Fibroblast of lung (primary cell): ENCODE data around the gene IL11RA. TPM values are rescaled to one million over a fixed set of nuclear protein-coding genes. Genes with fewer than 3 reads are reported as not detected.

ENCODE experiments used
- DNase-seq, 2 donors: peaks; one replicate each; pipeline versions ENCODE4 v3.0.0 to v3.0.0-alpha.2; 2010; ENCODE audit warnings: low read depth in 2 of 2
- H2AFZ ChIP-seq: 2 replicates; pipeline ENCODE4 v1.5.1; 2012; ENCODE audit warnings: low read length, control low read depth, inconsistent platforms
- H3K27ac ChIP-seq: 2 replicates; pipeline ENCODE4 v1.5.1; 2011; ENCODE audit warnings: low read length, control low read depth; ENCODE audit not compliant: insufficient read depth
- H3K27me3 ChIP-seq: 2 replicates; pipeline ENCODE4 v1.5.1; 2011; ENCODE audit warnings: mild to moderate bottlenecking, low read length; ENCODE audit not compliant: control insufficient read depth, insufficient read depth
- H3K36me3 ChIP-seq: 2 replicates; pipeline ENCODE4 v1.5.1; 2011; ENCODE audit warnings: low read length; ENCODE audit not compliant: control insufficient read depth, insufficient read depth
- H3K4me1 ChIP-seq: 2 replicates; pipeline ENCODE4 v1.5.1; 2011; ENCODE audit warnings: low read length; ENCODE audit not compliant: control insufficient read depth, insufficient read depth; ENCODE audit errors: extremely low read depth
- H3K4me2 ChIP-seq: 2 replicates; pipeline ENCODE4 v1.5.1; 2011; ENCODE audit warnings: low read length, control low read depth; ENCODE audit not compliant: insufficient read depth; ENCODE audit errors: extremely low read depth
- H3K4me3 ChIP-seq, 4 experiments: fragments of 200-600 bp in 1 of 4; sonication (generic) in 1 of 4; replicated peaks in 1 of 4; 2 replicates each; pipeline ENCODE4 v1.5.1; 2011 to 2016; ENCODE audit warnings: low read length in 4 of 4, low read depth in 3 of 4, mild to moderate bottlenecking in 3 of 4, control low read depth in 2 of 4, inconsistent platforms in 1 of 4, mixed read lengths in 1 of 4; ENCODE audit not compliant: insufficient read depth in 1 of 4; ENCODE audit errors: control extremely low read depth in 1 of 4
- H3K79me2 ChIP-seq: 2 replicates; pipeline ENCODE4 v1.5.1; 2012; ENCODE audit warnings: mild to moderate bottlenecking, low read length, inconsistent platforms; ENCODE audit not compliant: control insufficient read depth, insufficient read depth
- H3K9ac ChIP-seq: 2 replicates; pipeline ENCODE4 v1.5.1; 2011; ENCODE audit warnings: mild to moderate bottlenecking, low read length, control low read depth; ENCODE audit not compliant: insufficient read depth
- H3K9me3 ChIP-seq: 2 replicates; pipeline ENCODE4 v1.5.1; 2012; ENCODE audit warnings: low read depth, low read length; ENCODE audit not compliant: control insufficient read depth, insufficient read depth
- H4K20me1 ChIP-seq: 2 replicates; pipeline ENCODE4 v1.5.1; 2011; ENCODE audit warnings: low read length; ENCODE audit not compliant: control insufficient read depth, insufficient read depth; ENCODE audit errors: extremely low read depth
- EZH2 ChIP-seq: IDR thresholded peaks from 2 replicates; pipeline ENCODE4 v1.5.1; 2012; ENCODE audit warnings: low read length, control low read depth, mild to moderate bottlenecking; ENCODE audit errors: missing control alignments
- polyA plus RNA-seq, 2 donors: library from polyadenylated mRNA; depleted of rRNA in 1 of 2; stranded (reverse) in 1 of 2; unstranded in 1 of 2; fragments of >200 nt; gene quantifications; 2 replicates each; pipeline ENCODE4 v1.2.1, GENCODE V29; 2011 to 2012; ENCODE audit warnings: missing spikeins in 1 of 2
- total RNA-seq: library from RNA; depleted of rRNA; stranded (reverse); fragments of >200 nt; gene quantifications from 2 replicates; pipeline ENCODE4 v1.2.1, GENCODE V29; 2014
- TF ChIP-seq, protein P1 (sequence below), 2 donors: IDR thresholded peaks in 1 of 2; conservative IDR thresholded peaks in 1 of 2; 1 replicate in 1 of 2; 2 replicates in 1 of 2; pipeline ENCODE4 v1.5.1; 2011 to 2012; ENCODE audit warnings: low read length in 2 of 2, control low read depth in 1 of 2, inconsistent platforms in 1 of 2, low read depth in 1 of 2, mild to moderate bottlenecking in 1 of 2

Gene IL11RA
- total and polyA plus RNA-seq, 2 donors (not counting 1 experiment from before 2014, with no cell fraction given), result 5.0 to 6.9 TPM

DNA sequence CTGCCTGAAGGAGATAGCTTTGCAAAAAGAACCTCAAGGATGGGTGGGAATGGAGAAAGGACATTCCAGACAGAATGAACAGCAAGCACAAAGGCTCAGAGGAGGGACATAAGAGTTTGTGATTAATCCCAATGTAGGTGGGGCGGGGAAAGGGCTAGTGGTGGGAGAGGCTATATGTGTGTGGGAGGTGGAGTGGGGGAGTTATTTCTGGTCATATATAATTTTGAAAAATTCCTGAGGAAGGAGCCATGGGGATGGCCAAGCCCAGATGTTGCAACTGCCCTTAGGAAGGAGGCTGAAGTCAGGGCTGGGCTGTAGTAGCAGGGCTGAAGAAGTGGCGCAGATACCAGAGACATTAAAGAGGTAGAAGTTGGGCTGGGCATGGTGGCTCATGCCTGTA lies 23.9 kb downstream of the IL11RA start:
- H4K20me1 ChIP-seq, result no peaks in the 10 kb centered on the region
- no peaks in the 10 kb centered on the region for H3K27me3 ChIP-seq
- no peak for DNase-seq
- no peaks in the 10 kb centered on the region for H3K79me2 ChIP-seq
- H3K9me3 ChIP-seq, result no peaks in the 10 kb centered on the region
- no peaks in the 10 kb centered on the region for H3K36me3 ChIP-seq
- no peak for TF ChIP-seq EZH2
- TF ChIP-seq, protein P1, sequence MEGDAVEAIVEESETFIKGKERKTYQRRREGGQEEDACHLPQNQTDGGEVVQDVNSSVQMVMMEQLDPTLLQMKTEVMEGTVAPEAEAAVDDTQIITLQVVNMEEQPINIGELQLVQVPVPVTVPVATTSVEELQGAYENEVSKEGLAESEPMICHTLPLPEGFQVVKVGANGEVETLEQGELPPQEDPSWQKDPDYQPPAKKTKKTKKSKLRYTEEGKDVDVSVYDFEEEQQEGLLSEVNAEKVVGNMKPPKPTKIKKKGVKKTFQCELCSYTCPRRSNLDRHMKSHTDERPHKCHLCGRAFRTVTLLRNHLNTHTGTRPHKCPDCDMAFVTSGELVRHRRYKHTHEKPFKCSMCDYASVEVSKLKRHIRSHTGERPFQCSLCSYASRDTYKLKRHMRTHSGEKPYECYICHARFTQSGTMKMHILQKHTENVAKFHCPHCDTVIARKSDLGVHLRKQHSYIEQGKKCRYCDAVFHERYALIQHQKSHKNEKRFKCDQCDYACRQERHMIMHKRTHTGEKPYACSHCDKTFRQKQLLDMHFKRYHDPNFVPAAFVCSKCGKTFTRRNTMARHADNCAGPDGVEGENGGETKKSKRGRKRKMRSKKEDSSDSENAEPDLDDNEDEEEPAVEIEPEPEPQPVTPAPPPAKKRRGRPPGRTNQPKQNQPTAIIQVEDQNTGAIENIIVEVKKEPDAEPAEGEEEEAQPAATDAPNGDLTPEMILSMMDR (conservative IDR thresholded peaks at IDR 0.05 in 1 of 2, IDR thresholded peaks at IDR 0.05 in 1 of 2; ENCODE audit: low read depth in 1 of 2, low read length in 2 of 2), result no peak
- no peak overlapping the region for H2AFZ ChIP-seq
- no peak overlapping the region for H3K27ac ChIP-seq
- no peak overlapping the region for H3K4me2 ChIP-seq
- H3K9ac ChIP-seq, result no peak overlapping the region
- no peak overlapping the region for H3K4me3 ChIP-seq
- no peaks in the 10 kb centered on the region for H3K4me1 ChIP-seq

DNA sequence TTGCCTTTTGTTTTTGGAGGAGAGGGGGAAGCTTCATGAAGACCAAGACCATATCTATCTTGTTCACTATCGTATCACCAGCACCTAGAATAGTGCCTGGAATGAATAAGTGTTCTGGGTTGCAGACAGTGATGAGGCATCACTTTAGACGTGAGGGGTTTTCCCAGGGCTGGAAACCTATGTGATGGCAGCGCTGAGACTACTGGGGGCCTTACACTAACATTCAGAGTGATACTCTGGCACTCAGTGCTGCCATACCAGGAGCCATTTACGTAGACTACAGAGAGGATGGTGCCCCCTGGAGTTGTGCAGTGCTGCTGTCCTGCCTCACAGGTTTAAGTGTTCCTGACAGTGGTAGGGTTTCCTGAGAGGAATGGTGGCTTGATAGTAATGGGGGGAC lies 32.2 kb downstream of the IL11RA start:
- Histone ChIP-seq H3K4me1 (no peaks in the 10 kb centered on the region), H3K79me2 (no peaks in the 10 kb centered on the region), H3K27ac (no peak overlapping the region), H3K9ac (no peak overlapping the region), H4K20me1 (no peaks in the 10 kb centered on the region), H3K4me2 (no peak overlapping the region), H3K9me3 (no peaks in the 10 kb centered on the region), H3K27me3 (no peaks in the 10 kb centered on the region), H3K36me3 (no peaks in the 10 kb centered on the region), H3K4me3 (no peak overlapping the region), H2AFZ (no peak overlapping the region)
- no peak for DNase-seq
- TF ChIP-seq EZH2, result no peak
- TF ChIP-seq, protein P1 (conservative IDR thresholded peaks at IDR 0.05 in 1 of 2, IDR thresholded peaks at IDR 0.05 in 1 of 2; ENCODE audit: low read depth in 1 of 2, low read length in 2 of 2), result no peak

DNA sequence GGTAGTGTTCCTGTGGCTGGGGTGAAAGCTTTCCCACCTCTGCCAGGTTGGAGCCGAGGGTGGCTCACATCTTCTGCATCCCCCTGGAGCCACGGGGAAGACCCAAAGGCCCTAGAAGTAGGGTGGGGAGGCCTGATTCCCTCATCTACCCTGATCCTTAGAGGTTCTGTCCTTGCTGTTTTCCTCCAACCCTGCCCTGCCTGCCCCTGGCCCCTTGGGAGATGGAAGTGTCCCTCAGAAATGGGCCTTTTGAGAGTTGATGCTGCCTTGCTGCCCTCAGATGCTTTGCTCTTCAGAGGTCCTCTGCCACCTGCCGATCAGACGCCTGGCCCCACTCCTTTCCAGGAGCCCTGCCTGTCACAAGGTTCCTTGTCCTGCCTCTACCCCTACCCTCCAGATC lies 32.8 kb downstream of the IL11RA start:
- Histone ChIP-seq H3K4me2 (no peak overlapping the region), H4K20me1 (no peaks in the 10 kb centered on the region), H3K9me3 (no peaks in the 10 kb centered on the region), H3K9ac (no peak overlapping the region), H3K4me1 (no peaks in the 10 kb centered on the region), H3K27ac (no peak overlapping the region), H3K27me3 (no peaks in the 10 kb centered on the region), H3K36me3 (no peaks in the 10 kb centered on the region), H3K4me3 (no peak overlapping the region), H3K79me2 (no peaks in the 10 kb centered on the region), H2AFZ (no peak overlapping the region)
- TF ChIP-seq, protein P1 (conservative IDR thresholded peaks at IDR 0.05 in 1 of 2, IDR thresholded peaks at IDR 0.05 in 1 of 2; ENCODE audit: low read depth in 1 of 2, low read length in 2 of 2), result no peak
- TF ChIP-seq EZH2, result no peak
- no peak for DNase-seq
